ENCODE data around the gene KREMEN2.

The KREMEN2 gene

GRCh38 chr16:2980227-2981176 lies 16.4 kb downstream of the KREMEN2 start, which contains the start of gene PKMYT1:
TSS of gene PKMYT1 (minus strand) at chr16:2980446. CDS start at chr16:2979657, 789 bp downstream.
- peak; percentile 83 for DNase-seq

GRCh38 chr16:2981177-2981898 lies 17.3 kb downstream of the KREMEN2 start:
- no peak for DNase-seq

GRCh38 chr16:2981899-2982250 lies 17.8 kb downstream of the KREMEN2 start:
- no peak for DNase-seq

- no peak for DNase-seq
Measured at GRCh38 chr16:2982402-2982801, 18.3 kb downstream of the KREMEN2 start.

- DNase-seq, result peak; percentile 82
Measured at GRCh38 chr16:2983706-2984136, 19.6 kb downstream of the KREMEN2 start.

- no peak for DNase-seq
Measured at GRCh38 chr16:2985462-2985861, 21.4 kb downstream of the KREMEN2 start.

GRCh38 chr16:2985893-2986355 lies 21.8 kb downstream of the KREMEN2 start:
- no peak for DNase-seq

- no peak for DNase-seq
Measured at GRCh38 chr16:2986623-2987188, 22.6 kb downstream of the KREMEN2 start.

GRCh38 chr16:2987286-2987685 lies 23.2 kb downstream of the KREMEN2 start:
- DNase-seq, result no peak

GRCh38 chr16:2987833-2988232 lies 23.8 kb downstream of the KREMEN2 start:
- DNase-seq, result peak; percentile 8

- DNase-seq, result no peak
Measured at GRCh38 chr16:2988590-2989099, 24.6 kb downstream of the KREMEN2 start.

GRCh38 chr16:2990891-2991290 lies 26.8 kb downstream of the KREMEN2 start:
- no peak for DNase-seq

GRCh38 chr16:2991566-2992261 lies 27.6 kb downstream of the KREMEN2 start:
- no peak for DNase-seq

GRCh38 chr16:2992383-2993081 lies 28.5 kb downstream of the KREMEN2 start:
- DNase-seq, result no peak

GRCh38 chr16:2996298-2996697 lies 32.2 kb downstream of the KREMEN2 start:
- DNase-seq, result no peak

- no peak for DNase-seq
Measured at GRCh38 chr16:2999929-3000328, 35.9 kb downstream of the KREMEN2 start.

- no peak for DNase-seq
Measured at GRCh38 chr16:3000540-3000939, 36.5 kb downstream of the KREMEN2 start.

GRCh38 chr16:3001316-3001715 lies 37.2 kb downstream of the KREMEN2 start:
- no peak for DNase-seq

- peak; percentile 97 for DNase-seq
Measured at GRCh38 chr16:3003582-3004270, 39.7 kb downstream of the KREMEN2 start.

- no peak for DNase-seq
Measured at GRCh38 chr16:3004319-3004718, 40.2 kb downstream of the KREMEN2 start.

- DNase-seq, result no peak
Measured at GRCh38 chr16:3004781-3005284, 40.8 kb downstream of the KREMEN2 start.

Measured in fibroblast of skin of back (primary cell).